Neural cell (in vitro differentiated cells): ENCODE measurements around the gene RENBP. TPM values are rescaled to one million over a fixed set of nuclear protein-coding genes. Genes with fewer than 3 reads are reported as not detected.
A peak's percentile ranks its signal among the peaks of the same experiment; 100 is the strongest.

Experiments
- H2AFZ ChIP-seq: fragments of 200-600, 300-800 bp; sonication (generic), shearing (Covaris generic); 2 replicates; pipeline ENCODE4 v1.6.0; 2014; ENCODE audit warnings: low read depth, mild to moderate bottlenecking, antibody characterized with exemption, low read length, moderate library complexity
- H3F3A ChIP-seq: fragments of 200-600 bp; shearing (Covaris generic); 2 replicates; pipeline ENCODE4 v1.6.1; 2016; ENCODE audit warnings: mild to moderate bottlenecking, moderate library complexity, mixed read lengths, antibody characterized with exemption, low read length; ENCODE audit not compliant: insufficient read depth, poor library complexity, severe bottlenecking
- H3K27ac ChIP-seq: fragments of 200-600, 300-800 bp; sonication (generic), shearing (Covaris generic); 2 replicates; pipeline ENCODE4 v1.5.1; 2014; ENCODE audit warnings: mild to moderate bottlenecking, low read length, moderate library complexity
- H3K27me3 ChIP-seq: fragments of 300-800, 200-600 bp; sonication (generic), shearing (Covaris generic); 2 replicates; pipeline ENCODE4 v1.6.0; 2014; ENCODE audit warnings: mild to moderate bottlenecking, low read depth, low read length, moderate library complexity; ENCODE audit not compliant: insufficient read depth
- H3K36me3 ChIP-seq: fragments of 300-800, 200-600 bp; sonication (generic), shearing (Covaris generic); 2 replicates; pipeline ENCODE4 v1.5.1; 2014; ENCODE audit warnings: mild to moderate bottlenecking, antibody characterized with exemption, low read length, moderate library complexity; ENCODE audit not compliant: insufficient read depth
- H3K4me2 ChIP-seq: fragments of 300-800, 200-600 bp; sonication (generic), shearing (Covaris generic); 2 replicates; pipeline ENCODE4 v1.6.0; 2014; ENCODE audit warnings: mild to moderate bottlenecking, low read length
- H3K4me3 ChIP-seq: fragments of 300-800, 200-600 bp; sonication (generic), shearing (Covaris generic); 2 replicates; pipeline ENCODE4 v1.5.1; 2014; ENCODE audit warnings: mild to moderate bottlenecking, low read length, moderate library complexity
- H3K79me2 ChIP-seq: fragments of 200-600 bp; shearing (Covaris generic); replicated peaks from 2 replicates; pipeline ENCODE4 v1.6.0; 2014; ENCODE audit warnings: mild to moderate bottlenecking, low read length, moderate library complexity; ENCODE audit not compliant: insufficient read depth
- H3K9ac ChIP-seq: fragments of 300-800, 200-600 bp; sonication (generic), shearing (Covaris generic); 2 replicates; pipeline ENCODE4 v1.6.1; 2016; ENCODE audit warnings: mild to moderate bottlenecking, low read length, mixed read lengths
- H3K9me2 ChIP-seq: fragments of 200-600 bp; shearing (Covaris generic); 2 replicates; pipeline ENCODE4 v1.6.1; 2016; ENCODE audit warnings: mild to moderate bottlenecking, low read length, mixed read lengths; ENCODE audit not compliant: insufficient read depth
- H3K9me3 ChIP-seq: fragments of 200-600, 300-800 bp; sonication (generic), shearing (Covaris generic); 2 replicates; pipeline ENCODE4 v1.6.1; 2016; ENCODE audit warnings: mild to moderate bottlenecking, mixed run types, low read length, moderate library complexity, mixed read lengths
- H4K20me1 ChIP-seq: fragments of 200-600 bp; shearing (Covaris generic); 2 replicates; pipeline ENCODE4 v1.6.1; 2016; ENCODE audit warnings: mild to moderate bottlenecking, mixed run types; ENCODE audit not compliant: insufficient read depth
- CTCF ChIP-seq: fragments of 450-650 bp; IDR thresholded peaks from 2 replicates; pipeline ENCODE4 v1.5.1; 2014; ENCODE audit warnings: antibody characterized with exemption, mild to moderate bottlenecking, moderate library complexity; ENCODE audit not compliant: poor library complexity, severe bottlenecking
- EP300 ChIP-seq: fragments of 450-650 bp; conservative IDR thresholded peaks from 2 replicates; pipeline ENCODE4 v1.6.1; 2014; ENCODE audit warnings: antibody characterized with exemption, mild to moderate bottlenecking, moderate library complexity; ENCODE audit not compliant: poor library complexity, severe bottlenecking
- EZH2 ChIP-seq: fragments of 200-600, 300-800 bp; shearing (Covaris generic), sonication (generic); IDR thresholded peaks from 2 replicates; pipeline ENCODE4 v1.6.1; 2014; ENCODE audit warnings: antibody characterized with exemption, low read length, borderline replicate concordance, mild to moderate bottlenecking; ENCODE audit not compliant: insufficient read depth, poor library complexity, severe bottlenecking
- MXI1 ChIP-seq: fragments of 450-650 bp; conservative IDR thresholded peaks from 2 replicates; pipeline ENCODE4 v1.6.1; 2014; ENCODE audit warnings: antibody characterized with exemption, mild to moderate bottlenecking; ENCODE audit not compliant: poor library complexity, severe bottlenecking
- POLR2AphosphoS5 ChIP-seq: IDR thresholded peaks from 2 replicates; pipeline ENCODE4 v1.6.1; 2012
- RAD21 ChIP-seq: fragments of 450-650 bp; conservative IDR thresholded peaks from 2 replicates; pipeline ENCODE4 v1.6.1; 2014; ENCODE audit warnings: antibody characterized with exemption, mild to moderate bottlenecking, moderate library complexity
- REST ChIP-seq: IDR thresholded peaks from 2 replicates; pipeline ENCODE4 v1.6.1; 2012; ENCODE audit warnings: borderline replicate concordance
- SMC3 ChIP-seq: fragments of 450-650 bp; conservative IDR thresholded peaks from 2 replicates; pipeline ENCODE4 v1.6.1; 2014; ENCODE audit warnings: antibody characterized with exemption, mild to moderate bottlenecking, moderate library complexity; ENCODE audit not compliant: poor library complexity
- TAF1 ChIP-seq: IDR thresholded peaks from 2 replicates; pipeline ENCODE4 v1.6.1; 2012; ENCODE audit warnings: low read depth
- polyA plus RNA-seq: library from polyadenylated mRNA; depleted of rRNA; stranded (reverse); fragments of >200 nt; gene quantifications from 2 replicates; pipeline ENCODE4 v1.2.3, GENCODE V29; 2014

RENBP gene
- polyA plus RNA-seq, 1 donor from 2014 or later = 0.89 TPM

GRCh38 chrX:153925387-153925738 lies 19.1 kb downstream of the RENBP start:
- Histone ChIP-seq H3K36me3 (no peaks in the 10 kb centered on the region), H3K4me2 (no peak overlapping the region), H3K27me3 (no peaks in the 10 kb centered on the region), H2AFZ (no peak overlapping the region), H4K20me1 (no peaks in the 10 kb centered on the region), H3K79me2 (no peaks in the 10 kb centered on the region), H3K4me3 (no peak overlapping the region), H3K9ac (no peak overlapping the region), H3K27ac (no peak overlapping the region), H3K9me2 (no peaks in the 10 kb centered on the region), H3F3A (no peaks in the 10 kb centered on the region), H3K9me3 (no peaks in the 10 kb centered on the region)
- TF ChIP-seq SMC3 = no peak
- TF ChIP-seq POLR2AphosphoS5 = no peak
- no peak for TF ChIP-seq MXI1
- no peak for TF ChIP-seq EP300
- no peak for TF ChIP-seq CTCF
- TF ChIP-seq REST = no peak
- TF ChIP-seq TAF1 = no peak
- TF ChIP-seq EZH2 = no peak
- no peak for TF ChIP-seq RAD21

GRCh38 chrX:153924149-153924861 lies 20.1 kb downstream of the RENBP start:
- H3K4me2 ChIP-seq = no peak overlapping the region
- no peaks in the 10 kb centered on the region for H3K9me2 ChIP-seq
- H3K79me2 ChIP-seq = no peaks in the 10 kb centered on the region
- no peaks in the 10 kb centered on the region for H3F3A ChIP-seq
- TF ChIP-seq POLR2AphosphoS5 (no peak), SMC3 (peak; percentile 27), TAF1 (no peak), EP300 (no peak), CTCF (peak; percentile 31), MXI1 (no peak), REST (no peak), RAD21 (peak; percentile 38), EZH2 (no peak)
- H2AFZ ChIP-seq = no peak overlapping the region
- H4K20me1 ChIP-seq = no peaks in the 10 kb centered on the region
- H3K27ac ChIP-seq = no peak overlapping the region
- no peak overlapping the region for H3K9ac ChIP-seq
- H3K9me3 ChIP-seq = no peaks in the 10 kb centered on the region
- no peaks in the 10 kb centered on the region for H3K27me3 ChIP-seq
- no peak overlapping the region for H3K4me3 ChIP-seq
- no peaks in the 10 kb centered on the region for H3K36me3 ChIP-seq
